Stomach (tissue), 9 donors: ENCODE measurements around the gene AMER3. TPM values are rescaled to one million over a fixed set of nuclear protein-coding genes. Genes with fewer than 3 reads are reported as not detected.
"Not testable (repeated sequence)": the region's sequence is repeated elsewhere in the genome, so short reads cannot be mapped to it uniquely, and the experiment has no call there.

Source experiments
- DNase-seq, 2 donors: peaks; one replicate each; pipeline versions ENCODE4 v3.0.0 to v3.0.0-alpha.2; 2013 to 2019
- H3K27ac ChIP-seq, 5 donors: fragments of 200-600 bp in 4 of 5; sonication (generic) in 4 of 5; one replicate each; pipeline ENCODE4 v1.5.1; 2013 to 2019; ENCODE audit warnings: mild to moderate bottlenecking in 1 of 5, moderate library complexity in 1 of 5
- H3K27me3 ChIP-seq, 3 donors: fragments of 200-600 bp; sonication (generic); one replicate each; pipeline ENCODE4 v1.5.1; 2017 to 2019; ENCODE audit warnings: mixed run types in 1 of 3
- H3K36me3 ChIP-seq, 4 donors: fragments of 200-600 bp; sonication (generic); 1 replicate in 3 of 4; 2 replicates in 1 of 4; pipeline ENCODE4 v1.5.1; 2016 to 2019
- H3K4me1 ChIP-seq, 4 donors: fragments of 200-600 bp; sonication (generic); one replicate each; pipeline ENCODE4 v1.5.1; 2016 to 2019
- H3K4me3 ChIP-seq, 4 donors: fragments of 200-600 bp; sonication (generic) in 3 of 4; one replicate each; pipeline ENCODE4 v1.5.1; 2016 to 2019; ENCODE audit warnings: mild to moderate bottlenecking in 1 of 4
- H3K9me3 ChIP-seq, 4 donors: fragments of 200-600 bp; sonication (generic); one replicate each; pipeline ENCODE4 v1.5.1; 2016 to 2019
- EP300 ChIP-seq: sonication (generic); formaldehyde crosslinking; IDR thresholded peaks from one replicate; pipeline ENCODE4 v1.6.1; 2017; ENCODE audit warnings: antibody characterized with exemption
- POLR2A ChIP-seq, 4 donors: fragments of 450-650 bp; IDR thresholded peaks; one replicate each; pipeline ENCODE4 v1.6.1; 2016; ENCODE audit warnings: antibody characterized with exemption in 4 of 4, control low read depth in 2 of 4, mild to moderate bottlenecking in 1 of 4, moderate library complexity in 1 of 4
- POLR2AphosphoS5 ChIP-seq, 3 donors: sonication (generic); formaldehyde crosslinking; IDR thresholded peaks; one replicate each; pipeline ENCODE4 v1.6.1; 2016; ENCODE audit warnings: antibody characterized with exemption in 3 of 3
- WGBS, 5 donors: extraction: QIAGEN DNeasy Blood & Tissue Kit in 3 of 5; methylation state at CpG; one replicate each; pipeline versions ENCODE4 v1.1.5 to v1.1.7; 2013 to 2018; 5-methylcytosine and 5-hydroxymethylcytosine counted together
- intact Hi-C: fragments of 100-400 bp; cut with DNase I; formaldehyde crosslinking; loops from one replicate; pipeline ENCODE4 v1.15.1; 2023; ENCODE audit warnings: low total_unique reads
- polyA plus RNA-seq, 3 donors: library from polyadenylated mRNA; stranded (reverse); fragments of 200-250 nt; gene quantifications; one replicate each; pipeline ENCODE4 v1.2.3, GENCODE V29; 2013
- total RNA-seq, 5 donors: library from RNA; depleted of rRNA; stranded (reverse); fragments of >200 nt; gene quantifications; one replicate each; pipeline versions ENCODE4 v1.1.0 to v1.2.3, GENCODE V29; 2014 to 2016
- TF ChIP-seq, protein P1 (sequence below), 7 experiments: fragments of 450-650 bp in 4 of 7; fragments of 200-600 bp in 3 of 7; sonication (generic) in 3 of 7; IDR thresholded peaks; one replicate each; pipeline ENCODE4 v1.5.1; 2016 to 2019; ENCODE audit warnings: antibody characterized with exemption in 7 of 7, control low read depth in 2 of 7, mild to moderate bottlenecking in 1 of 7
- donor health status: healthy with polysubstance abuse.
- donor health status: Bipolar disorder and iron deficiency.
- donor health status: healthy.

The AMER3 gene
- total and polyA plus RNA-seq, 8 donors, result 0.08 to 0.61 (median 0.50) TPM; not detected in 2

DNA sequence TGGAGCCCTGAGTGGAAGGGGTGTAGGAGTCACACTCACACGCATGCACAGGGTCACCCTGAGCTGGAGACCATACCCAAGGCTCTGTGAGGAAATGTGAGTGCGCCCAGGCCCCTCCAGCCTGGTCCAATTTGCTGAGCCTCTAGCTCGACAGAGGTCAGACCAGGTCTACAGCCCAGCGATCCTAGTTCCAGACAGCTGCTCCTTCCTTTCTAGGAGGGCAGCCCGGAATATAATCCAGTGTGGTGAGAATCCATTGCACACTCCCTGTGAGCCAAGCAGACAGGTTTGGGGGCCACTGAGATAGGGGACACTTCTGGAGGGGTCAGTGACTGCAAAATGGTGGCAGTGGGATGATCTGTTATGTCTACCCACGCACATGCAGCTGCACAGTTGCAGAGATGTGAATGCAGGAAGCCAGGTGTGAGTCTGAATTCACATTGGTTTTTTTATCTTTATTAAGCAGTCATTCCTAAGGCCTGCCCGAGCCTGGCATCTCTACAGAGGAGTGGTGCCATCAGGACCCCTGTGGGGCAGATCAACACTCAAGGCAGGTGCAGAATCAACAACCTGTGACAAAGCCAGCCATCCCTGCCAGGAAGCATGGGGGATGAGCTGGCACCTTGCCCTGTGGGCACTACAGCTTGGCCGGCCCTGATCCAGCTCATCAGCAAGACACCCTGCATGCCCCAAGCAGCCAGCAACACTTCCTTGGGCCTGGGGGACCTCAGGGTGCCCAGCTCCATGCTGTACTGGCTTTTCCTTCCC lies 26.6 kb upstream of the AMER3 start, which contains the start of gene GPR148:
Gene GPR148, plus strand, starts transcription at position 522 of the 768 bp plus-strand sequence. Its CDS starts 82 bp downstream, at position 604.
- H3K9me3 ChIP-seq, result no peaks in the 10 kb centered on the region
- peak within 1 kb of the TSS; percentile 66 to 82 (median 75) for H3K27ac ChIP-seq
- peaks cover 0 to 16% (median 4%) of the 10 kb centered on the region in 3 donors for H3K27me3 ChIP-seq
- WGBS, 5 donors, result 69 to 82% (median 73%) methylated on average over 8 of the region's 8 CpGs
- TF ChIP-seq POLR2AphosphoS5 (IDR thresholded peaks at IDR 0.05), result no peak
- TF ChIP-seq, protein P1, sequence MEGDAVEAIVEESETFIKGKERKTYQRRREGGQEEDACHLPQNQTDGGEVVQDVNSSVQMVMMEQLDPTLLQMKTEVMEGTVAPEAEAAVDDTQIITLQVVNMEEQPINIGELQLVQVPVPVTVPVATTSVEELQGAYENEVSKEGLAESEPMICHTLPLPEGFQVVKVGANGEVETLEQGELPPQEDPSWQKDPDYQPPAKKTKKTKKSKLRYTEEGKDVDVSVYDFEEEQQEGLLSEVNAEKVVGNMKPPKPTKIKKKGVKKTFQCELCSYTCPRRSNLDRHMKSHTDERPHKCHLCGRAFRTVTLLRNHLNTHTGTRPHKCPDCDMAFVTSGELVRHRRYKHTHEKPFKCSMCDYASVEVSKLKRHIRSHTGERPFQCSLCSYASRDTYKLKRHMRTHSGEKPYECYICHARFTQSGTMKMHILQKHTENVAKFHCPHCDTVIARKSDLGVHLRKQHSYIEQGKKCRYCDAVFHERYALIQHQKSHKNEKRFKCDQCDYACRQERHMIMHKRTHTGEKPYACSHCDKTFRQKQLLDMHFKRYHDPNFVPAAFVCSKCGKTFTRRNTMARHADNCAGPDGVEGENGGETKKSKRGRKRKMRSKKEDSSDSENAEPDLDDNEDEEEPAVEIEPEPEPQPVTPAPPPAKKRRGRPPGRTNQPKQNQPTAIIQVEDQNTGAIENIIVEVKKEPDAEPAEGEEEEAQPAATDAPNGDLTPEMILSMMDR (IDR thresholded peaks at IDR 0.05), result no peak
- no peak for TF ChIP-seq EP300
- TF ChIP-seq POLR2A (IDR thresholded peaks at IDR 0.05), result no peak
- peaks cover 17 to 23% (median 20%) of the 10 kb centered on the region in 4 donors for H3K4me1 ChIP-seq
- intact Hi-C loops, result no loop called here
- no peak for DNase-seq
- H3K4me3 ChIP-seq, result peak within 1 kb of the TSS; percentile 45 to 56 (median 52)
- no peaks in the 10 kb centered on the region for H3K36me3 ChIP-seq

DNA sequence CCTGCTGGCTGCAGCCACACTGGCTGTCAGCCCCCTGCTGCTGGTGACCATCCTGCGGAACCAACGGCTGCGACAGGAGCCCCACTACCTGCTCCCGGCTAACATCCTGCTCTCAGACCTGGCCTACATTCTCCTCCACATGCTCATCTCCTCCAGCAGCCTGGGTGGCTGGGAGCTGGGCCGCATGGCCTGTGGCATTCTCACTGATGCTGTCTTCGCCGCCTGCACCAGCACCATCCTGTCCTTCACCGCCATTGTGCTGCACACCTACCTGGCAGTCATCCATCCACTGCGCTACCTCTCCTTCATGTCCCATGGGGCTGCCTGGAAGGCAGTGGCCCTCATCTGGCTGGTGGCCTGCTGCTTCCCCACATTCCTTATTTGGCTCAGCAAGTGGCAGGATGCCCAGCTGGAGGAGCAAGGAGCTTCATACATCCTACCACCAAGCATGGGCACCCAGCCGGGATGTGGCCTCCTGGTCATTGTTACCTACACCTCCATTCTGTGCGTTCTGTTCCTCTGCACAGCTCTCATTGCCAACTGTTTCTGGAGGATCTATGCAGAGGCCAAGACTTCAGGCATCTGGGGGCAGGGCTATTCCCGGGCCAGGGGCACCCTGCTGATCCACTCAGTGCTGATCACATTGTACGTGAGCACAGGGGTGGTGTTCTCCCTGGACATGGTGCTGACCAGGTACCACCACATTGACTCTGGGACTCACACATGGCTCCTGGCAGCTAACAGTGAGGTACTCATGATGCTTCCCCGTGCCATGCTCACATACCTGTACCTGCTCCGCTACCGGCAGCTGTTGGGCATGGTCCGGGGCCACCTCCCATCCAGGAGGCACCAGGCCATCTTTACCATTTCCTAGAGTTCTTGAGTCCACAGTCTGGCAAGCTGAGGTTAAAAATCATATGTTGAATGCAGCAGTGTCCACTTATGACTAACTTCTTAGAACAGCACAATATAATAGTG lies 25.7 kb upstream of the AMER3 start:
- H3K36me3 ChIP-seq, result no peaks in the 10 kb centered on the region
- H3K4me1 ChIP-seq, result peaks cover 17 to 23% (median 20%) of the 10 kb centered on the region in 4 donors
- TF ChIP-seq EP300 (no peak), POLR2AphosphoS5 (IDR thresholded peaks at IDR 0.05) (no peak), POLR2A (IDR thresholded peaks at IDR 0.05) (no peak)
- TF ChIP-seq, protein P1 (IDR thresholded peaks at IDR 0.05), result no peak
- no peaks in the 10 kb centered on the region for H3K9me3 ChIP-seq
- H3K27me3 ChIP-seq, result peaks cover 0 to 12% (median 4%) of the 10 kb centered on the region in 3 donors
- no peak for DNase-seq
- H3K4me3 ChIP-seq, result no peak overlapping the region
- WGBS, 5 donors, result 87 to 95% (median 93%) methylated on average over 12 to 17 of the region's 17 CpGs
- intact Hi-C loops, result no loop called here
- H3K27ac ChIP-seq, result no peak overlapping the region

DNA sequence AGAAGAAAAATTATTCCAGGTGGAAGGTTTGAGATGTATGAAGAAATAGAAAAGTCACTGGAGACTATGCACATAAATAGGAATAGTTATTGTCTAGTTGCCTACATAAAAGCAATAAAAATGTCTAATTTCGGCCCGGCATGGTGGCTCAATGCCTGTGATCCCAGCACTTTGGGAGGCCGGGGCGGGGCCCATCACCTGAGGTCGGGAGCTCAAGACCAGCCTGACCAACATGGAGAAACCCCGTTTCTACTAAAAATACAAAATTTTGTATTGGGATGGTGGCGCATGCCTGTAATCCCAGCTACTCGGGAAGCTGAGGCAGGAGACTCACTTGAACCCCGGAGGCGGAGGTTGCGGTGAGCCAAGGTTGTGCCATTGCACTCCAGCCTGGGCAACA lies 23.1 kb upstream of the AMER3 start:
- H3K27ac ChIP-seq, DNase-seq, intact Hi-C loops, H3K9me3 ChIP-seq, H3K36me3 ChIP-seq, H3K4me3 ChIP-seq: not testable (repeated sequence)
- peaks cover 0 to 14% (median 4%) of the 10 kb centered on the region in 3 donors for H3K27me3 ChIP-seq
- H3K4me1 ChIP-seq, result peaks cover 6 to 10% (median 9%) of the 10 kb centered on the region in 4 donors
- WGBS, 5 donors, result 90 to 95% (median 92%) methylated on average over 11 of the region's 11 CpGs

DNA sequence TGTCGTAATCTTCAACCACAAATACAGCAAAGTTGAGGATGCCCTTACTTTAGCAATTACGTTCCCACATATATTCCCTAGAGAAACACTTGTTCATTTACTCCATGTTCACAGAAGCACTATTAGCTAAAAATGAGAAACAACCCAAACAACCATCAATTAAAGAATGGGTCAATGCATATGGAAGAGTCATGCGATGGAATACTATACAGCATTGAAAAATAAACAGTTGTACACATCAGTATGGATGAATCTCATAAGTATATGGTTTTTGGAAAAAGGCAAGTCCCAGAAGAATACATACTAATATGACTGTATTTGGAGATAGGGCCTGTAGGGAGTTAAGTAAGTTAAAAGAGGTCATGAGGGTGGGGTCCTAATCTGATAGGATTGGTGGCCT lies 20.1 kb upstream of the AMER3 start:
- 94 to 98% (median 95%) methylated on average over 3 of the region's 3 CpGs for WGBS, 5 donors
- no peak for DNase-seq
- no peaks in the 10 kb centered on the region for H3K36me3 ChIP-seq
- H3K4me3 ChIP-seq, result no peak overlapping the region
- intact Hi-C loops, result no loop called here
- H3K4me1 ChIP-seq, result no peaks in the 10 kb centered on the region
- no peak overlapping the region for H3K27ac ChIP-seq
- H3K27me3 ChIP-seq, result peaks cover 0 to 32% (median 0%) of the 10 kb centered on the region in 3 donors
- no peak for TF ChIP-seq POLR2AphosphoS5 (IDR thresholded peaks at IDR 0.05)
- TF ChIP-seq EP300, result no peak
- TF ChIP-seq, protein P1 (IDR thresholded peaks at IDR 0.05), result no peak
- TF ChIP-seq POLR2A (IDR thresholded peaks at IDR 0.05), result no peak
- H3K9me3 ChIP-seq, result peaks cover 0 to 4% (median 0%) of the 10 kb centered on the region in 4 donors
